NCI-H510A treated with DMSO at 0.1 percent for 48 hours (cell line): ENCODE data around the gene AGRP.

ENCODE experiments used
- DNase-seq: peaks from one replicate; lab custom pipeline; 2025; lab: John Stamatoyannopoulos, UW

AGRP gene

GRCh38 chr16:67463059-67463458 lies 20.3 kb downstream of the AGRP start:
- DNase-seq = no peak

DNA sequence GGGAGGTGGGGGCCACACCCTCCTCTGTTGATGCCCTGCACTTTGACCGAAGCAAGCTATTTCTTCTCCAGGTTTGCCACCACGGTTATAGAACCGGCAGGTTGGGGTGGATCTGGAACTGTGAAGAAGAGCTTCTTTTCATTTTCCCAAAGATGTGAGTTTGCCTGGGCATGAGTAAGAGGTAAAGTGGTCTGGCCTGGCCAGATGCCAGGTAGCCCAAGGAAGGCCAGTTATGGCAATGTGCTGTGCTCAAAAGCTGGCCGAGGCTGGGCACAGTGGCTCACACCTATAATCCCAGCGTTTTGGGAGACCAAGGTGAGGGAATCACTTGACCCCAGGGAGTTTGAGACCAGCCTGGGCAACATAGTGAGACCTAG lies 21.1 kb downstream of the AGRP start:
- no peak for DNase-seq

DNA sequence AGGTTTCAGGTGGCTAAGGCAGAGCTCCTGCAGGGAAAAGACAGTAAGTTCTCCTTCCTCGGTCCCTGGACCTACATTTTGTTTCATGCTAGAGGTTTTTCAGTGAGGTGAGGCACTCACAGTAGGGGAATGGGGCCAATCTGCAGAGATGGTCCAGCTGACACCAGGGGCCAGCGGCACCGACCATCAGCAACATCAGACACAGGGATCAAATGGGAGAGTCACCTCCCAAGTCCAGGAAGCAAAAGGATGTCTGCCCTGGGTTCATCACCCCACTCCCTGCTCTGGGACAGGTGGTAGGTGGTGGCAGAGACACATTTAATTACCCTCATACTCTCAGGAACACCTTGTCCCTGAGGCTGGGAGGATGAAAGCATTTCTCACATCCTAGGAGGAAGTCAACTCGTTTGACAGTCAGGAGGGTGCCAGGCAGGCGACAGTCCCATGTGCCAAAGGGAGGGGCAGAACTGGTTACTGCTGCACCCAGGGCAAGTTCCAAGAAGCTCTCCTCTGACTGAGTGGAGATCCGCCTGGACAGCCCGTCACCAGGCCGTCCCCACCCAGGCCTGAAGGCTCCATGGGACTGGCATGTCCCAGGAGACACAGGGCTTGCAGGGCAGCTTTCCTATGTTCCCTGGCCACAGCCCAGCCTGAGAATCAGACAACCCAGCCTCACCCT lies 21.6 kb downstream of the AGRP start:
- DNase-seq = no peak

- DNase-seq = no peak
Measured at GRCh38 chr16:67460961-67461360, 22.4 kb downstream of the AGRP start.

GRCh38 chr16:67460168-67460567 lies 23.2 kb downstream of the AGRP start:
- DNase-seq = no peak

GRCh38 chr16:67459861-67460150 lies 23.5 kb downstream of the AGRP start:
- no peak for DNase-seq

- DNase-seq = peak; percentile 8
Measured at GRCh38 chr16:67459066-67459860, 24.1 kb downstream of the AGRP start.

DNA sequence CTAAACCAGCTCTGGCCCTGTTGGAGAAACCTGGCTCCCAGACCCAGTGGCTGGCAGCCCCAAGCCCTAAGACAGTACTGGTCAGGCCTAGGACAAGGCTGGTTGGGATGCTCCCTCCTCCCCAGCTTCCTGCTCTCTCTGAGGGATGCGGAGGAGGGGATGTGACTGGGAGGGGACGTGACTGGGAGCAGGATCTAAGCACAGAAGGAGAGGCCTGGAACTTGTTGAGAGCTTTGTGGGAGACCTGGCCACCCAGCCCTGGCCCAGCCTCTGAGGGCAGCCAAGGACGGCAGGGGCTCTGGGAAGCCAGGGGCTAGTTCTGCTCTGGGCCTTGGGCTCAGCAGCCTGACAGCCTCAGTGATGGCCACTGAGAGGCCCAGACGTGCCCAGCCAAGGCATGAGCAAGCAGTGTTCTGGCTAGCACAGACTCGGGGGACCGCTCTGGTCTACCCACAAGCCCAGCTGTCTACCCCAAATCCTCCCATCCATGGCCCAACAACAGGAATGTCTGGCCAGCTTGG lies 25.2 kb downstream of the AGRP start:
- DNase-seq = no peak

- no peak for DNase-seq
Measured at GRCh38 chr16:67457611-67458010, 25.7 kb downstream of the AGRP start.

- no peak for DNase-seq
Measured at GRCh38 chr16:67456391-67457081, 26.8 kb downstream of the AGRP start.

- no peak for DNase-seq
Measured at GRCh38 chr16:67454852-67455251, 28.5 kb downstream of the AGRP start.

GRCh38 chr16:67454104-67454503 lies 29.2 kb downstream of the AGRP start:
- no peak for DNase-seq

GRCh38 chr16:67451704-67452435 lies 31.5 kb downstream of the AGRP start:
- no peak for DNase-seq

DNA sequence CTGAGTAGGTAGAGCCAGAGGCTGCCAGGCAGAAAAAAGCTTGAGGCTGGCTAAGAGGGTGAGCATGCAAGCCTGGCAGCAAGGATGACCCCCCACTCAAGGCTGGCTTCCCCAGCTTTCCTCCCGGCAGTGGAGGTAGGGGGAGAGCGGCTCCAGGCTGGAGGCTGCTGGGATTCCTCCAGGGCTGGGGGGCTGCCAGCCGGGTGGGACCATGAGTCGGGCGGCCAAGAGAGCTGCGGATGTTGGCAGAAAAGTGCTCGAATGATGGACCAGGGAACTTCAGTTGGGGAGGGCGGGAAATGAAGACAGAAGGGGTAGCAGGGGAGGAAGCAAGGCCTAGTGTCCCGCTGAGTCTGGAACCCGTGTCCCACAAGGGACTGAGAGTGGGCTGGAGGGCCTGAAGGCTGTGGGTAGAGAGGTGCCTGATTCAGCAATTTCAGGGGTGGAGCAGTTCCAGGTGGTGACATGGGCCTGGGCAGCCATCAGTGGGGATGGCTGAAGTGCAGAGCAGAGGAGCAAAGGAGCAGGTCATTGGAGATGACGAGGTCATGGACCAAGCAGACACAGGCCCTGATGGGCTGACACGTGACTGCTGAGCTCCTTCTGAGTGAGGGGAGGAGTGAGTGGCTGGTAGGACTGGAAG lies 32.2 kb downstream of the AGRP start:
- no peak for DNase-seq

- no peak for DNase-seq
Measured at GRCh38 chr16:67449739-67450138, 33.6 kb downstream of the AGRP start.

- no peak for DNase-seq
Measured at GRCh38 chr16:67449336-67449735, 34.0 kb downstream of the AGRP start.

DNA sequence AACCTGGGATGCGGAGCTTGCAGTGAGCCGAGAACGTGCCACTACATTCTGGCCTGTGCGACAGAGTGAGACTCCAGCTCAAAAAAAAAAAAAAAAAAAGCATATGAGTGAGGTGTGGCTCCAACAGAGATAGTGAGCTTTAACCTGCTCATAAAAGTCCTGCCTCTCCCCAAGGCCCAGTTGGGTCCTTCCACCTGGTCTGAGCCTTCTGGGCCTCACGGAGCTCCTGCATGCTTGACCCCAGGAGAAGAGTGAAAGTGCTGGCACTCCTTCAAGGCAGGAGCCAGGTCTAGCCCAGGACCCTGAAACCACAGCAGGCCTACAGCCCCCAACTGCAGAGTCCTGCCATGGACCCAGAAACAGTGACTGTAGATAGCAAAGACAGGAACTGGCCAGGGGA lies 34.8 kb downstream of the AGRP start:
- no peak for DNase-seq

GRCh38 chr16:67447508-67448076 lies 35.8 kb downstream of the AGRP start:
- DNase-seq = peak; percentile 8

GRCh38 chr16:67446968-67447507 lies 36.3 kb downstream of the AGRP start:
- no peak for DNase-seq

GRCh38 chr16:67445913-67446907 lies 37.1 kb downstream of the AGRP start:
- no peak for DNase-seq
